Esophagus muscularis mucosa (tissue), 4 donors: Measurements from ENCODE around the gene MCF2L2. TPM values are rescaled to one million over a fixed set of nuclear protein-coding genes. Genes with fewer than 3 reads are reported as not detected.

Experiments
- DNase-seq: peaks from one replicate; pipeline ENCODE4 v3.0.0-alpha.2; 2017; ENCODE audit errors: extremely low spot score
- H3K27ac ChIP-seq, 4 donors: fragments of 200-600 bp; sonication (generic); replicated peaks in 1 of 4; 1 replicate in 3 of 4; 2 replicates in 1 of 4; pipeline ENCODE4 v1.5.1; 2016 to 2019; ENCODE audit warnings: mild to moderate bottlenecking in 1 of 4
- H3K27me3 ChIP-seq, 4 donors: fragments of 200-600 bp; sonication (generic); one replicate each; pipeline versions ENCODE4 v1.5.1 to v1.6.0; 2016 to 2019
- H3K36me3 ChIP-seq, 4 donors: fragments of 200-600 bp; sonication (generic); one replicate each; pipeline ENCODE4 v1.5.1; 2016 to 2019
- H3K4me1 ChIP-seq, 4 donors: fragments of 200-600 bp; sonication (generic); one replicate each; pipeline ENCODE4 v1.5.1; 2016 to 2019
- H3K4me3 ChIP-seq, 4 donors: fragments of 200-600 bp; sonication (generic); 1 replicate in 2 of 4; 2 replicates in 2 of 4; pipeline ENCODE4 v1.5.1; 2016 to 2019; ENCODE audit warnings: mild to moderate bottlenecking in 4 of 4, moderate library complexity in 1 of 4
- H3K9me3 ChIP-seq, 4 donors: fragments of 200-600 bp; sonication (generic); 1 replicate in 3 of 4; 2 replicates in 1 of 4; pipeline ENCODE4 v1.5.1; 2016 to 2019
- EP300 ChIP-seq: sonication (generic); formaldehyde crosslinking; IDR thresholded peaks from one replicate; pipeline ENCODE4 v1.6.1; 2017; ENCODE audit warnings: antibody characterized with exemption
- POLR2A ChIP-seq: fragments of 450-650 bp; IDR thresholded peaks from one replicate; pipeline ENCODE4 v1.6.1; 2017; ENCODE audit warnings: antibody characterized with exemption, moderate library complexity, mild to moderate bottlenecking, low read depth
- POLR2AphosphoS5 ChIP-seq, 2 donors: sonication (generic); formaldehyde crosslinking; IDR thresholded peaks; one replicate each; pipeline ENCODE4 v1.6.1; 2017; ENCODE audit warnings: antibody characterized with exemption in 2 of 2
- WGBS: methylation state at CpG from one replicate; pipeline ENCODE4 v1.1.5; 2018; 5-methylcytosine and 5-hydroxymethylcytosine counted together
- intact Hi-C: fragments of 100-400 bp; cut with DNase I; formaldehyde crosslinking; loops from one replicate; pipeline ENCODE4 v1.15.1; 2023
- total RNA-seq, 4 donors: library from RNA; depleted of rRNA; stranded (reverse); fragments of >200 nt; gene quantifications; one replicate each; pipeline versions ENCODE4 v1.1.0 to v1.2.1, GENCODE V29; 2016
- TF ChIP-seq, protein P1 (sequence below), 3 experiments: fragments of 200-600 bp in 2 of 3; fragments of 450-650 bp in 1 of 3; sonication (generic) in 2 of 3; IDR thresholded peaks; one replicate each; pipeline ENCODE4 v1.5.1; 2017 to 2019; ENCODE audit warnings: antibody characterized with exemption in 3 of 3, mild to moderate bottlenecking in 2 of 3, moderate library complexity in 1 of 3

MCF2L2 gene
- total RNA-seq, 4 donors from 2014 or later = 0.99 to 3.3 (median 1.3) TPM

DNA sequence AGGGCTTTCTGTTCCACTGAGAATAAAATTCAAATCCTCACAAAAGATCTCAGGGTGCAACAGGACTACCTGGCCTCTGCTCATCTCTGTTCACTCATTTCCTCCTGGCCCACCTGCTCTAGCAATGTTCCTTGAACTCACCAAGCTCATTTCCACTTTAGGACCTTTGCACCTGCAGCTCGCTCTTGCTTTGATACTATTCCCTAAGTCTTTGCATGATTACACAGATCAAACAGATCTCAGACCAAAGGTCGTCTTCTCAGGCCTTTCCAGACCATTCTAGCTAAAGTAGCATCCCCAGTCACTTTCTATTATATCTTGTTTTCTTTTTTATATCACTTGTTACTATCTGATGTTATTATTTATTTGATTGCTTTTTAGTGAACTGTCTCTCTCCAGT lies 120.7 kb downstream of the MCF2L2 start:
- TF ChIP-seq EP300 (no peak), POLR2A (no peak), POLR2AphosphoS5 (IDR thresholded peaks at IDR 0.05) (no peak)
- TF ChIP-seq, protein P1, sequence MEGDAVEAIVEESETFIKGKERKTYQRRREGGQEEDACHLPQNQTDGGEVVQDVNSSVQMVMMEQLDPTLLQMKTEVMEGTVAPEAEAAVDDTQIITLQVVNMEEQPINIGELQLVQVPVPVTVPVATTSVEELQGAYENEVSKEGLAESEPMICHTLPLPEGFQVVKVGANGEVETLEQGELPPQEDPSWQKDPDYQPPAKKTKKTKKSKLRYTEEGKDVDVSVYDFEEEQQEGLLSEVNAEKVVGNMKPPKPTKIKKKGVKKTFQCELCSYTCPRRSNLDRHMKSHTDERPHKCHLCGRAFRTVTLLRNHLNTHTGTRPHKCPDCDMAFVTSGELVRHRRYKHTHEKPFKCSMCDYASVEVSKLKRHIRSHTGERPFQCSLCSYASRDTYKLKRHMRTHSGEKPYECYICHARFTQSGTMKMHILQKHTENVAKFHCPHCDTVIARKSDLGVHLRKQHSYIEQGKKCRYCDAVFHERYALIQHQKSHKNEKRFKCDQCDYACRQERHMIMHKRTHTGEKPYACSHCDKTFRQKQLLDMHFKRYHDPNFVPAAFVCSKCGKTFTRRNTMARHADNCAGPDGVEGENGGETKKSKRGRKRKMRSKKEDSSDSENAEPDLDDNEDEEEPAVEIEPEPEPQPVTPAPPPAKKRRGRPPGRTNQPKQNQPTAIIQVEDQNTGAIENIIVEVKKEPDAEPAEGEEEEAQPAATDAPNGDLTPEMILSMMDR (IDR thresholded peaks at IDR 0.05) = no peak
- intact Hi-C loops = no loop called here
- Histone ChIP-seq H3K4me3 (no peak overlapping the region), H3K9me3 (no peaks in the 10 kb centered on the region), H3K27me3 (no peaks in the 10 kb centered on the region), H3K36me3 (peaks cover 0 to 5% (median 0%) of the 10 kb centered on the region in 4 donors), H3K4me1 (no peaks in the 10 kb centered on the region), H3K27ac (no peak overlapping the region)
- DNase-seq = no peak
- 98% methylated on average over 2 of the region's 2 CpGs for WGBS

DNA sequence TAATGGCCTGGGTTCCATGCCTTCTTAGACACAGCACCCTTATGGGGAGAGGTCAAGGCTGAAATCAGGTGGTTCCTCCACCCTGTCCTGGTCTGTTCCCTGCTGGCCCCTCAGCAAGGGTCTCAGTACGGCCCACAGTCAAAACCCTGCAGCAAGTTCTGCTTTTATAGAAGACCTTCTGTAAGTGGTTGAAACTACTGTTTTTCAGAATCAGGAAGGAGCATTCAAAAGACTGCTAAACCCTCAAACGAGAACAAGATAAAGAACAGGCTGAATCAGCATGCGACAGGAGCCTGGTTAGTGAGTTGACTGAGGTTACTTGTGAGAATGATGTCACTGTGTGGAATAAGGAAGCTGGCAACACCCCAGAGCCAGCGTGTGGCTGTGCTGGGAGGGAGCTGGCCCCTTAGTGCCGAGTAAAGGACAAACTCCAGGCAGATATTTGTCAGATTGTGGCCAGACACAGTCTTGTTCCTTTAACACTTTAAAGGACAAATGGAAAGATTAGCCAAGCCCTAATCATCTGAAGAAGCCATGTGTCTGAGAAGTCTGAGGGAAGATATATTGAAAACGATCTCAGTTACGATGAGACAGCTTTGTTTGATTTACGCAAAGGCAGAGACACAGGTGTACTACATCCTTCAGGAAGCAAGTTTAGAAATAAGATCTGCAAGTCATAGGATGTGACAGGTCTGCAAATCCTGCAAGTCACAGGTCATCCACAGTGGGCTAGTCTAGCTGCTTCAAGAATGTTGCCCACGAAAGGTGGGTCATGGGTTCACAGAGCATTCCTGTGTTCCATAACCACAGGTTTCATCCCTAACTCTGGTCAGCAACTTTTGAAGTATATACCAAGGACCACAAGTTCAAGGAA lies 121.4 kb downstream of the MCF2L2 start:
- Histone ChIP-seq H3K27ac (no peak overlapping the region), H3K9me3 (no peaks in the 10 kb centered on the region), H3K4me3 (no peak overlapping the region), H3K36me3 (peaks cover 0 to 5% (median 0%) of the 10 kb centered on the region in 4 donors), H3K4me1 (no peaks in the 10 kb centered on the region), H3K27me3 (no peaks in the 10 kb centered on the region)
- intact Hi-C loops = no loop called here
- DNase-seq = no peak
- TF ChIP-seq POLR2AphosphoS5 (IDR thresholded peaks at IDR 0.05) (no peak), POLR2A (no peak), EP300 (no peak)
- TF ChIP-seq, protein P1 (IDR thresholded peaks at IDR 0.05) = no peak
- 58% methylated on average over 9 of the region's 9 CpGs for WGBS

DNA sequence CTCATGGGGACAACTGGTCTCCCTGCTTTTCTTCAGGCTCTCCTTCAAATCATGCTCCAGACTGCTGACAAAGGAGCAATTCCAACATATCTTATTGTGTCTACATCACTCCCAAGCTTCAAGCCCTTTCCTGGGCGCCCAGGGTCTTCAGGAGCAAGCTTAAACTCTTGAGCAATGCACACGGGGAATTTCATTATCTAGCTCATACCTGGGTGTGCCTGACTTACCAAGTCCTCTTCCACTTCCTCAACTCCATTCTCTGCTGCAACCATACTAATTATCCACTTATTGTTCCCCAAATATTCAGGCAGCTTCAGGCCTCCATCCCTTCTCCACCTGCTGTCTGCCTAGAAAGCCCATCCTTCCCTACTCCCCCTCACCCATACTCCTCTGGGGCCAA lies 124.7 kb downstream of the MCF2L2 start:
- DNase-seq = no peak
- WGBS = 87% methylated on average over 2 of the region's 2 CpGs
- H3K4me3 ChIP-seq = no peak overlapping the region
- H3K36me3 ChIP-seq = no peaks in the 10 kb centered on the region
- no peaks in the 10 kb centered on the region for H3K27me3 ChIP-seq
- H3K27ac ChIP-seq = no peak overlapping the region
- TF ChIP-seq POLR2AphosphoS5 (IDR thresholded peaks at IDR 0.05) (no peak), EP300 (no peak), POLR2A (no peak)
- TF ChIP-seq, protein P1 (IDR thresholded peaks at IDR 0.05) = no peak
- H3K9me3 ChIP-seq = no peaks in the 10 kb centered on the region
- H3K4me1 ChIP-seq = peaks cover 0 to 4% (median 0%) of the 10 kb centered on the region in 4 donors
- intact Hi-C loops = no loop called here

DNA sequence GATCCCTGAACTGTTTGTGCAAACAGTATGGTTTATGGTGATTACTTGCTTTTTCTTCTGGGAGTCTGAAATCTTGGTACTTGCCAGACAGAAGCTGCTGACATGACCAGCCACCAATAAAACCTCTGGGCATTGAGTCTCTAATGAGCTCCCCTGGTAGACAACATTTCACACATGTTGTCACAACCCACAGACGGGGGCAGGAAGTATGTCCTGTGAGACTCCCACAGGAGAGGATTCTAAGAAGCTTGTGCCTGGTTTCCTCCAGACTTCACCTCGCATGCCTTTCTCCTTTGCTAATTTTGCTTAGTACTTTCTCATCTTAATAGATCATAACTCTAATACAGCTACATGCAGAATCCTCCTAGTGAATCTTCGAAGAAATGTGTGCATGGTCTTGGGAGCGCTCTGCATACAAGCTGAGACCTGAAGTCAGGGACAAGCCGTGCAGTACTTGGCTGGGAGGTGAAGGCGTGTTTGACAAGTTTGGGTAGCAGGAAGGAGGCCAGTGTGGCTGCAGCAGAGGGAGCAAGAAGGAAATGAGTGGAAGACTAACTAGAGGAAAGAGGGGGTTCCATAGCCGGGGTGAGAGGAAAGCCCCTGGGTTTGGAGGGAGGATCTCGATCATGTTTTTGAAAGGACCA lies 126.4 kb downstream of the MCF2L2 start:
- H3K9me3 ChIP-seq = no peaks in the 10 kb centered on the region
- peaks cover 0 to 5% (median 0%) of the 10 kb centered on the region in 4 donors for H3K4me1 ChIP-seq
- no peak overlapping the region for H3K4me3 ChIP-seq
- intact Hi-C loops = no loop called here
- TF ChIP-seq POLR2A (no peak), POLR2AphosphoS5 (IDR thresholded peaks at IDR 0.05) (no peak), EP300 (no peak)
- TF ChIP-seq, protein P1 (IDR thresholded peaks at IDR 0.05) = no peak
- H3K27me3 ChIP-seq = no peaks in the 10 kb centered on the region
- DNase-seq = no peak
- WGBS = 68% methylated on average over 8 of the region's 8 CpGs
- H3K27ac ChIP-seq = no peak overlapping the region
- no peaks in the 10 kb centered on the region for H3K36me3 ChIP-seq
